Upper lobe of right lung (tissue), 1 donor: ENCODE data around the gene COPS7A. TPM values are rescaled to one million over a fixed set of nuclear protein-coding genes. Genes with fewer than 3 reads are reported as not detected.

Experiments used
- ATAC-seq: fragments of 200-7000 bp; cut with Tn5 transposase; one replicate; pipeline ENCODE4 v1.9.1; 2020; ENCODE audit warnings: mild to moderate bottlenecking, moderate library complexity
- DNase-seq: peaks from one replicate; pipeline ENCODE4 v3.0.0-alpha.2; 2020
- H3K27ac ChIP-seq: fragments of 200-600 bp; one replicate; pipeline ENCODE4 v1.8.0; 2022
- H3K27me3 ChIP-seq: fragments of 200-600 bp; one replicate; pipeline ENCODE4 v1.8.0; 2022; ENCODE audit warnings: mild to moderate bottlenecking
- H3K36me3 ChIP-seq: fragments of 200-600 bp; one replicate; pipeline ENCODE4 v1.8.0; 2022
- H3K4me1 ChIP-seq: fragments of 200-600 bp; one replicate; pipeline ENCODE4 v1.8.0; 2022
- H3K4me3 ChIP-seq: fragments of 200-600 bp; one replicate; pipeline ENCODE4 v1.8.0; 2022; ENCODE audit warnings: mild to moderate bottlenecking
- H3K9me3 ChIP-seq: fragments of 200-600 bp; one replicate; pipeline ENCODE4 v1.8.0; 2022
- intact Hi-C: fragments of 100-400 bp; cut with DNase I; formaldehyde crosslinking; loops from one replicate; pipeline ENCODE4 v1.11.0; 2022
- total RNA-seq: library from RNA; stranded (reverse); fragmentation: NEBNext Ultra II Directional; extraction: Animal tissue kit (Norgen Biotek cat#: 25700); gene quantifications from one replicate; pipeline ENCODE4 v1.2.1, GENCODE V29; 2021
- TF ChIP-seq, protein P1 (sequence below): fragments of 200-600 bp; IDR thresholded peaks from one replicate; pipeline ENCODE4 v1.8.0; 2022; ENCODE audit warnings: antibody characterized with exemption
- donor health status: DM: no; HTN: yes; CAD: no; lungs with severe emphysema.

The COPS7A gene
- total RNA-seq, 1 donor from 2014 or later, result 57.9 TPM

DNA sequence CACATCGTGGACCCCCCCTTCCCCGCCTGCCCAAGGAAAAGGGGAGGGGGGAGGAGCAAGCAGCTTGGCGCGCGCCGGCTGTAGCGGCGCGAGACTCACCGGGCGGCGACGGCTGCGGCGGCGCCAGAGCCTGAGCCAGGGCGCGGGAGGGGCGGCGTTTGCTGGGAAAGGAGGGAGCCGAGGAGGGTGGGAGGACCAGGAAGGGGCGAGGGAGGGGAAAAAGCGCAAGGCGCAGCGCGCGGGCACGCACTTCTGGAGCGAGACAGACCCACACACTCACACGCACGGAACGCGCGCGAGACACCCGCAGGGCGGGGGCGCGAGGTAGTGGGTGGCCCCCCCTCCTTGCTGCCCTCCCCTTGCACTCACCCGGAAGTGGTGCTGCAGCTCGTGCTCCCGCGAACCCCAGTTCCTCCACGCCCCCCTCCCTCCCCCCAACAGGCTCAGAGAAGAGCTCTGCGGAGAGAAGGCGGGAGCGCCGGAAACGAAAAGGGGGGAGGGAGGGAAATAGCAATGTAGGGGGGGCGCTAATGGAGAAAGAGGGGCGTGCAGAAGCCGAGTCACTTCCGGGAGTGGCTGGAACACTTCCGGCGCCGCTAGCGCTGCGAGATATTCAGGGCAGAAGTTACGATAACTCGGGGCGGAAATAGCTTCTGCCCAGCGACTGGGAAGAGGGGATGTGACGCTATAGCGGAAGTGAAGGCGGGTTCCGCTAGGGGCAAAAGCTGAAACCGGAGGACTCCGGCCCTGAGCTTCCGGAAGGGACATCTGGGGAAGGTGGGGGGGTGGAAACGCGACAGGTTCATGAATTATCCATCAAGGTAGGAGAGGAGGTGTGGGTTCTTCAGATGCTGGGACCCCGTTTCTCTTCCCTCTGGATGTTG is 34.6 kb upstream of the COPS7A start, which contains the start of gene ZNF384:
TSS of gene ZNF384 (minus strand) at position 377 of the 884 bp plus-strand sequence. CDS start 9,855 bp downstream, outside the sequence.
- peak; percentile 94 for ATAC-seq
- intact Hi-C loops, result no loop called here
- peaks cover 35% of the 10 kb centered on the region for H3K4me1 ChIP-seq
- peak within 1 kb of the TSS; percentile 82 for H3K4me3 ChIP-seq
- no peaks in the 10 kb centered on the region for H3K9me3 ChIP-seq
- H3K27ac ChIP-seq, result peak within 1 kb of the TSS; percentile 96
- TF ChIP-seq, protein P1, sequence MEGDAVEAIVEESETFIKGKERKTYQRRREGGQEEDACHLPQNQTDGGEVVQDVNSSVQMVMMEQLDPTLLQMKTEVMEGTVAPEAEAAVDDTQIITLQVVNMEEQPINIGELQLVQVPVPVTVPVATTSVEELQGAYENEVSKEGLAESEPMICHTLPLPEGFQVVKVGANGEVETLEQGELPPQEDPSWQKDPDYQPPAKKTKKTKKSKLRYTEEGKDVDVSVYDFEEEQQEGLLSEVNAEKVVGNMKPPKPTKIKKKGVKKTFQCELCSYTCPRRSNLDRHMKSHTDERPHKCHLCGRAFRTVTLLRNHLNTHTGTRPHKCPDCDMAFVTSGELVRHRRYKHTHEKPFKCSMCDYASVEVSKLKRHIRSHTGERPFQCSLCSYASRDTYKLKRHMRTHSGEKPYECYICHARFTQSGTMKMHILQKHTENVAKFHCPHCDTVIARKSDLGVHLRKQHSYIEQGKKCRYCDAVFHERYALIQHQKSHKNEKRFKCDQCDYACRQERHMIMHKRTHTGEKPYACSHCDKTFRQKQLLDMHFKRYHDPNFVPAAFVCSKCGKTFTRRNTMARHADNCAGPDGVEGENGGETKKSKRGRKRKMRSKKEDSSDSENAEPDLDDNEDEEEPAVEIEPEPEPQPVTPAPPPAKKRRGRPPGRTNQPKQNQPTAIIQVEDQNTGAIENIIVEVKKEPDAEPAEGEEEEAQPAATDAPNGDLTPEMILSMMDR, result peak; percentile 25
- peak; percentile 97 for DNase-seq
- H3K36me3 ChIP-seq, result no peaks in the 10 kb centered on the region
- H3K27me3 ChIP-seq, result no peaks in the 10 kb centered on the region

DNA sequence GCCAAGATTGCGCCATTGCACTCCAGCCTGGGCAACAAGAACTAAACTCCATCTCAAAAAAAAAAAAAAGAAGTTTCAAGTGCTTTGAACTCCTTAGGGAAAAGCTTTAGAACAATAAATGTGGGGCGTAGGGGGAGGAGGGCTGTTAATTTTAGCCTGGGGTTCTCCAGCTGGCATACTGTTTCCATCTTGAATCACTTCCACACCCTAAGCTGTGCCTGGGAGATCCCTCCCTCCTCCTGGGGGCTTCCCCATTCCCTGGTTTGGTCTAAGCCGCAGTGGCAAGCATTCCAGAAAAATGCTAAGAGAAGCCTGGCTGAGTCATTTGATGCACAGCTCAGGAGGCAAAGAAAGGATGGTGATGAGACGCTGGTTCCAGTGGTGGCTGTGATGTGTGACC is 32.4 kb upstream of the COPS7A start:
- H3K27me3 ChIP-seq, result no peaks in the 10 kb centered on the region
- H3K9me3 ChIP-seq, result no peaks in the 10 kb centered on the region
- peaks cover 27% of the 10 kb centered on the region for H3K4me1 ChIP-seq
- H3K4me3 ChIP-seq, result no peak overlapping the region
- H3K36me3 ChIP-seq, result no peaks in the 10 kb centered on the region
- intact Hi-C loops, result no loop called here
- DNase-seq (no peak), ATAC-seq (no peak)
- TF ChIP-seq, protein P1, result no peak
- H3K27ac ChIP-seq, result no peak overlapping the region

DNA sequence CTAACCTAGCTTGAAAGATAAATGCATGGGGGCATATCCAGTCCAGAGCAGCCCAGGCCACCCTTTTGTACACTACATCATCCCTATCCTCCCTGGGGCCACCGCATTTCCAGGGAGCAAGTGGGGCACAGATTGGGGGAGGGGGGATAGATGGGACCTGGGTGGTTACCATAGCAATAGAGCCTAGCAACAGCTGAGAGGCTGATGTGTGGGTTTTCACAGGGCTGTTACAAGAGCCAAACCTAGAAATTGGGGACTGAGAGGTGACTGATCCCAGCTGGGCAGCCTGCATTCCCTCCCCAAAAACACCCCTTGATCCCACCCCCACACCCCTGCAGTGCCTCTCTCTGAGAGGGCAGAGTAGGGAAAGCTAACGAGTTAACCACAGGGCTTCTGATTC is 31.0 kb upstream of the COPS7A start:
- Histone ChIP-seq H3K4me1 (peaks cover 13% of the 10 kb centered on the region), H3K36me3 (no peaks in the 10 kb centered on the region), H3K27me3 (no peaks in the 10 kb centered on the region), H3K4me3 (no peak overlapping the region), H3K9me3 (no peaks in the 10 kb centered on the region), H3K27ac (no peak overlapping the region)
- ATAC-seq (no peak), DNase-seq (no peak)
- TF ChIP-seq, protein P1, result no peak
- intact Hi-C loops, result no loop called here

DNA sequence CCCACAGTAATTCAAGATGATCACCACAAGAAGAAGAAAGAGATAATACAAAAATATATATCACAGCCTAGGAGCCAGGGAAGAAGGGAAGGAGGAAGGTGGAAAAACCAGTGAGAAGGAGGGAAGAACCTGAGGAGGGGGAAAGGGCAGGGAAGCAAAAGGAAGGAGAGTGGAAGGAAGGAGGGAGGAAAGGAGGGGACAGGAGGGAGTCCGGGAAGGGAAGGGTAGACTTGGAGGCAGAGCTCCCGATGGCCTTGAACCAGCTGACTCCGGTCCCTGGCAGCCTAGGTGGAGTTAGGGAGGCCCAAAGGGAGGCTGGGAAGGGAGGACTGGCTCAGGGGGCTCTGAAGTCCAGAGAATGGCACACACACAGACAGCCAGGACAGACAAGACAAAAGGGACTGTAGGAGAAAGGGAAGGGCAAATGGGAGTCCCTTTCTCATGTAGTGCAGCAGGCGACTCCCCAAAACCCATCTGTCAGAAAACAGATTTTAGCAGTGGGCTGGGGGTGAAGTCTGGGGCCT is 30.0 kb upstream of the COPS7A start:
- Histone ChIP-seq H3K36me3 (no peaks in the 10 kb centered on the region), H3K9me3 (no peaks in the 10 kb centered on the region), H3K27me3 (peaks cover 8% of the 10 kb centered on the region), H3K4me3 (no peak overlapping the region), H3K27ac (no peak overlapping the region), H3K4me1 (peaks cover 10% of the 10 kb centered on the region)
- intact Hi-C loops, result no loop called here
- ATAC-seq, result no peak
- TF ChIP-seq, protein P1, result no peak
- DNase-seq, result no peak

DNA sequence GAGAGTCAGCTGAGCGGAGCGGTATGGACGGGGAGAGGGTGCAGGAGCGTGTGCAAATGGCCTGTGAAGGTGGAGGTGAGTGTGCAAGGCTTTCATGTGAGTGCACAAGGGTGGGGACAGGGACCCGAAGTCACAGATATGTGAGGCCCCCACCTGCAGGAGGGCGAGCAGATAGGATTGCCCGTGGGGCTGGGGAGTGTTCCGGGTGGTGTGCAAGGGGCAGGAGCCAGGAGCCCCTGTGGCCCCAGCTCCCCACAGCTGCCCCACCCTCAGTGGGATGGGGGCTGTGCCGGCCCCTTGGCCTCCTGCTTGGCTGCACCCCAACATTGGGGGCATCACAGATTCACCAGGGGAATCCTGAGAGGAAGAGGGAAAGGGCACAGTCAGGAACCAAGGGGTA is 29.1 kb upstream of the COPS7A start:
- intact Hi-C loops, result no loop called here

More for the DNA sequence above, 29.1 kb upstream of the COPS7A start:
- no peak for ATAC-seq
- Histone ChIP-seq H3K4me3 (no peak overlapping the region), H3K4me1 (peaks cover 10% of the 10 kb centered on the region), H3K36me3 (no peaks in the 10 kb centered on the region), H3K27me3 (peaks cover 15% of the 10 kb centered on the region), H3K9me3 (no peaks in the 10 kb centered on the region), H3K27ac (no peak overlapping the region)
- DNase-seq, result no peak
- TF ChIP-seq, protein P1, result no peak
